Measurements from ENCODE around the gene EHBP1. TPM values are rescaled to one million over a fixed set of nuclear protein-coding genes. Genes with fewer than 3 reads are reported as not detected.

EHBP1 gene
- polyA plus RNA-seq, 6 donors from 2014 or later, result 1.4 to 18.3 (median 16.2) TPM

- no peaks in the 10 kb centered on the region for H3K27me3 Mint-ChIP-seq
- peaks cover 4 to 41% (median 16%) of the 10 kb centered on the region in 7 donors for H3K9me3 Mint-ChIP-seq
- no peak overlapping the region for H3K4me3 Mint-ChIP-seq
- ATAC-seq (ENCODE audit: low read depth in 2 of 2) (no peak), DNase-seq (no peak)
- H3K36me3 Mint-ChIP-seq, result peaks cover 39 to 48% of the 10 kb centered on the region in 2 donors
- H3K27ac Mint-ChIP-seq, result peak overlapping the region in 1 of 6 donors; percentile 86
- no peaks in the 10 kb centered on the region for H3K4me1 Mint-ChIP-seq
Observed at GRCh38 chr2:62881162-62881795, 175.8 kb downstream of the EHBP1 start.

- no peaks in the 10 kb centered on the region for H3K27me3 Mint-ChIP-seq
- ATAC-seq (ENCODE audit: low read depth in 2 of 2) (no peak), DNase-seq (no peak)
- peaks cover 0 to 22% (median 8%) of the 10 kb centered on the region in 7 donors for H3K9me3 Mint-ChIP-seq
- no peak overlapping the region for H3K4me3 Mint-ChIP-seq
- H3K36me3 Mint-ChIP-seq, result peaks cover 18 to 26% of the 10 kb centered on the region in 2 donors
- H3K4me1 Mint-ChIP-seq, result peaks cover 1 to 3% (median 2%) of the 10 kb centered on the region in 3 donors
- H3K27ac Mint-ChIP-seq, result peak overlapping the region in 1 of 6 donors; percentile 44
Observed at GRCh38 chr2:62883629-62884028, 178.1 kb downstream of the EHBP1 start.

- no peak for ATAC-seq (ENCODE audit: low read depth in 2 of 2)
- no peaks in the 10 kb centered on the region for H3K27me3 Mint-ChIP-seq
- H3K27ac Mint-ChIP-seq, result no peak overlapping the region
- peaks cover 2 to 5% (median 4%) of the 10 kb centered on the region in 3 donors for H3K4me1 Mint-ChIP-seq
- H3K36me3 Mint-ChIP-seq, result peaks cover 16 to 24% of the 10 kb centered on the region in 2 donors
- H3K9me3 Mint-ChIP-seq, result peaks cover 0 to 19% (median 8%) of the 10 kb centered on the region in 7 donors
- H3K4me3 Mint-ChIP-seq, result no peak overlapping the region
- no peak for DNase-seq
Observed at GRCh38 chr2:62884086-62884485, 178.6 kb downstream of the EHBP1 start.

GRCh38 chr2:62884514-62884913, 179.0 kb downstream of the EHBP1 start:
- ATAC-seq (ENCODE audit: low read depth in 2 of 2) (no peak), DNase-seq (no peak)
- H3K4me3 Mint-ChIP-seq, result no peak overlapping the region
- no peaks in the 10 kb centered on the region for H3K27me3 Mint-ChIP-seq
- no peak overlapping the region for H3K27ac Mint-ChIP-seq
- peaks cover 0 to 15% (median 8%) of the 10 kb centered on the region in 7 donors for H3K9me3 Mint-ChIP-seq
- H3K36me3 Mint-ChIP-seq, result peaks cover 12 to 23% of the 10 kb centered on the region in 2 donors
- peaks cover 2 to 5% (median 4%) of the 10 kb centered on the region in 3 donors for H3K4me1 Mint-ChIP-seq

- H3K36me3 Mint-ChIP-seq, result no peaks in the 10 kb centered on the region
- H3K9me3 Mint-ChIP-seq, result peaks cover 0 to 3% (median 0%) of the 10 kb centered on the region in 7 donors
- DNase-seq, result no peak
- ATAC-seq (ENCODE audit: low read depth in 2 of 2), result no peak
- H3K27ac Mint-ChIP-seq, result no peak overlapping the region
- no peaks in the 10 kb centered on the region for H3K4me1 Mint-ChIP-seq
- no peak overlapping the region for H3K4me3 Mint-ChIP-seq
- no peaks in the 10 kb centered on the region for H3K27me3 Mint-ChIP-seq
Observed at GRCh38 chr2:62894966-62895631, 189.6 kb downstream of the EHBP1 start.

GRCh38 chr2:62895632-62896009, 190.1 kb downstream of the EHBP1 start:
- no peak for ATAC-seq (ENCODE audit: low read depth in 2 of 2)
- Mint-ChIP-seq H3K4me1 (no peaks in the 10 kb centered on the region), H3K27me3 (no peaks in the 10 kb centered on the region), H3K9me3 (no peaks in the 10 kb centered on the region), H3K4me3 (no peak overlapping the region), H3K36me3 (no peaks in the 10 kb centered on the region), H3K27ac (no peak overlapping the region)
- no peak for DNase-seq

- no peak overlapping the region for H3K27ac Mint-ChIP-seq
- no peaks in the 10 kb centered on the region for H3K27me3 Mint-ChIP-seq
- ATAC-seq (ENCODE audit: low read depth in 2 of 2), result no peak
Observed at GRCh38 chr2:62897187-62897827, 191.8 kb downstream of the EHBP1 start.

GRCh38 chr2:62904344-62904743, 198.8 kb downstream of the EHBP1 start:
- peak overlapping the region in 1 of 6 donors; percentile 9 for H3K27ac Mint-ChIP-seq
- H3K9me3 Mint-ChIP-seq, result no peaks in the 10 kb centered on the region
- H3K4me3 Mint-ChIP-seq, result no peak overlapping the region
- ATAC-seq (ENCODE audit: low read depth in 2 of 2) (no peak), DNase-seq (no peak)
- no peaks in the 10 kb centered on the region for H3K27me3 Mint-ChIP-seq
- H3K4me1 Mint-ChIP-seq, result peaks cover 8 to 16% (median 10%) of the 10 kb centered on the region in 3 donors
- peaks cover 0 to 11% of the 10 kb centered on the region in 2 donors for H3K36me3 Mint-ChIP-seq

More at GRCh38 chr2:62897187-62897827, 191.8 kb downstream of the EHBP1 start:
- Mint-ChIP-seq H3K4me3 (no peak overlapping the region), H3K4me1 (no peaks in the 10 kb centered on the region), H3K36me3 (no peaks in the 10 kb centered on the region), H3K9me3 (no peaks in the 10 kb centered on the region)
- DNase-seq, result no peak

GRCh38 chr2:62908145-62908544, 202.6 kb downstream of the EHBP1 start:
- ATAC-seq (ENCODE audit: low read depth in 2 of 2) (no peak), DNase-seq (no peak)
- Mint-ChIP-seq H3K4me1 (peaks cover 8 to 16% (median 10%) of the 10 kb centered on the region in 3 donors), H3K4me3 (no peak overlapping the region), H3K27me3 (no peaks in the 10 kb centered on the region), H3K9me3 (no peaks in the 10 kb centered on the region), H3K36me3 (peaks cover 0 to 11% of the 10 kb centered on the region in 2 donors), H3K27ac (no peak overlapping the region)

- Mint-ChIP-seq H3K9me3 (peaks cover 0 to 4% (median 0%) of the 10 kb centered on the region in 7 donors), H3K36me3 (peaks cover 0 to 4% of the 10 kb centered on the region in 2 donors), H3K27me3 (no peaks in the 10 kb centered on the region), H3K27ac (no peak overlapping the region), H3K4me1 (peaks cover under 1 to 6% (median 2%) of the 10 kb centered on the region in 3 donors), H3K4me3 (no peak overlapping the region)
- ATAC-seq (ENCODE audit: low read depth in 2 of 2) (no peak), DNase-seq (no peak)
Observed at GRCh38 chr2:62913311-62913710, 207.8 kb downstream of the EHBP1 start.

- peaks cover 22 to 42% of the 10 kb centered on the region in 2 donors for H3K36me3 Mint-ChIP-seq
- H3K27me3 Mint-ChIP-seq, result no peaks in the 10 kb centered on the region
- peaks cover 19 to 41% (median 28%) of the 10 kb centered on the region in 7 donors for H3K9me3 Mint-ChIP-seq
- H3K4me3 Mint-ChIP-seq, result no peak overlapping the region
- ATAC-seq (ENCODE audit: low read depth in 2 of 2) (no peak), DNase-seq (no peak)
- no peak overlapping the region for H3K27ac Mint-ChIP-seq
- H3K4me1 Mint-ChIP-seq, result no peaks in the 10 kb centered on the region
Observed at GRCh38 chr2:62919041-62919440, 213.5 kb downstream of the EHBP1 start.

- DNase-seq, result no peak
- H3K4me3 Mint-ChIP-seq, result no peak overlapping the region
- peak overlapping the region in 1 of 6 donors; percentile 65 for H3K27ac Mint-ChIP-seq
- no peaks in the 10 kb centered on the region for H3K27me3 Mint-ChIP-seq
- peaks cover 31 to 52% of the 10 kb centered on the region in 2 donors for H3K36me3 Mint-ChIP-seq
- no peaks in the 10 kb centered on the region for H3K4me1 Mint-ChIP-seq
- H3K9me3 Mint-ChIP-seq, result peaks cover 23 to 50% (median 37%) of the 10 kb centered on the region in 7 donors
- ATAC-seq (ENCODE audit: low read depth in 2 of 2), result no peak
Observed at GRCh38 chr2:62920070-62920469, 214.6 kb downstream of the EHBP1 start.

- Mint-ChIP-seq H3K36me3 (peaks cover 31 to 53% of the 10 kb centered on the region in 2 donors), H3K9me3 (peaks cover 19 to 58% (median 37%) of the 10 kb centered on the region in 7 donors), H3K27ac (peak overlapping the region in 1 of 6 donors; percentile 38), H3K27me3 (no peaks in the 10 kb centered on the region), H3K4me1 (no peaks in the 10 kb centered on the region), H3K4me3 (no peak overlapping the region)
- ATAC-seq (ENCODE audit: low read depth in 2 of 2), result no peak
- DNase-seq, result no peak
Observed at GRCh38 chr2:62923242-62923641, 217.7 kb downstream of the EHBP1 start.

All from naive B cell (primary cell).